Measurements from ENCODE around the gene FRMD3.

The FRMD3 gene

GRCh38 chr9:83472764-83473163 lies 65.4 kb downstream of the FRMD3 start:
- peak; percentile 19 for DNase-seq (ENCODE audit: low read depth)

GRCh38 chr9:83472221-83472665 lies 66.0 kb downstream of the FRMD3 start:
- peak; percentile 59 for DNase-seq (ENCODE audit: low read depth)

- peak; percentile 29 for DNase-seq (ENCODE audit: low read depth)
Measured at GRCh38 chr9:83471241-83471640, 67.0 kb downstream of the FRMD3 start.

- DNase-seq (ENCODE audit: low read depth), result peak; percentile 48
Measured at GRCh38 chr9:83469722-83470121, 68.5 kb downstream of the FRMD3 start.

DNA sequence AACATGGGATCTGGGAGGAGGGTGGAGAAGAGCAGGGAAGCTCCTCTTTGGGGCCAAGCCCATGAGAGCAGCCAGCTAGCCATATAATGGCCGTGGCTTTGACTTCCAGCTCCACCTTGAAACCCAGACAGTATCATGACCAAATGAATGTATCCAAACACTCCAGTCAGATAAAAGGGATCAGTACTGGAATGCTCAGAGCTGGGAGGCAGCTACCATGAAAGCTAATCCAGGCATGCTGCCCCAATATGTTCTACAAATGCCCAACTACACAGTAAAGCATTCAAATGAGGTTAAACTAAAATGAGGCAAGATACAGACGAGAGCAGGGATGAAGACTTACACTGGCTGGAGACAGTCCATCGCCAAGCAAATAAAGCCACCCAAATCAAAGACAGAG lies 69.4 kb downstream of the FRMD3 start:
- DNase-seq (ENCODE audit: low read depth), result peak; percentile 27

DNA sequence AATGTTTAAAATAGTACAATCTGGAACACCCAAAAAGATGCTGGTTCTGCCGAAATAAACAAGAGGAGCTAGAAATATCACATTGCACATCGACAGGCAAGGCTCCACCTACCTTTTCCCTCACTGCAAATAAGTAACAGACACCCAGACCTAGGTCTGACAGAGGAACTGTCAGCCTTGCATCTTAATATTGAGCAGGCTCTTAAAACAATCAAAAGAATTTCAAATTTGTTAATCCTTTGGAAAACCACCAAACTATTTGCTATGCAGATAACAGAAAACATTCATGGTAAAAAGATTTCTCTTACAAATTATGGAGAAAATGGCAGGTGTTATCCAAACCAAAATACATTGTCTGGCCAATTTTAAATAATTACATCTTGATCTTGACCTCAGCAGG lies 71.3 kb downstream of the FRMD3 start:
- peak; percentile 46 for DNase-seq (ENCODE audit: low read depth)

DNA sequence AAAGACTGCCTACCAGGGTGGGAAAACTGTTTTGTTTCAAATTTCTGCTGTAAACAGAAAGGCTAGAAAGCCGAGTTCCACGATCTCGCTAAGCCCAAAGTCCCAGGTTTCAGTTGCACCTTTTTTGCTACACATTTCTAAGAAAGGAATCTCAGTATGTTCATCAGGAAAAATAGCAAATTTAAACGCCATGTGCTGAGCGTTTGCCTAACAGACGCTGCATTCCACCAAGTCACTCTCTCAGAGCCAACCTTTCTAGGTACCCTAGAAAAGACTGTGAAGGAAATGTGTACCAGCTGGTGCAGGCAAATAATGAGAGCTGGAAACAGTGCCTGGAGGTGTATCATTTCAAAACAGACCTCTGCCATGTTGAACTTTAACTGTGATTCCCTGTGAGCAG lies 71.8 kb downstream of the FRMD3 start:
- DNase-seq (ENCODE audit: low read depth), result no peak

GRCh38 chr9:83459830-83460229 lies 78.4 kb downstream of the FRMD3 start:
- DNase-seq (ENCODE audit: low read depth), result no peak

GRCh38 chr9:83458530-83458929 lies 79.7 kb downstream of the FRMD3 start:
- no peak for DNase-seq (ENCODE audit: low read depth)

- DNase-seq (ENCODE audit: low read depth), result no peak
Measured at GRCh38 chr9:83457005-83457404, 81.2 kb downstream of the FRMD3 start.

GRCh38 chr9:83456226-83456625 lies 82.0 kb downstream of the FRMD3 start:
- DNase-seq (ENCODE audit: low read depth), result peak; percentile 42

GRCh38 chr9:83454076-83454475 lies 84.1 kb downstream of the FRMD3 start:
- DNase-seq (ENCODE audit: low read depth), result no peak

DNA sequence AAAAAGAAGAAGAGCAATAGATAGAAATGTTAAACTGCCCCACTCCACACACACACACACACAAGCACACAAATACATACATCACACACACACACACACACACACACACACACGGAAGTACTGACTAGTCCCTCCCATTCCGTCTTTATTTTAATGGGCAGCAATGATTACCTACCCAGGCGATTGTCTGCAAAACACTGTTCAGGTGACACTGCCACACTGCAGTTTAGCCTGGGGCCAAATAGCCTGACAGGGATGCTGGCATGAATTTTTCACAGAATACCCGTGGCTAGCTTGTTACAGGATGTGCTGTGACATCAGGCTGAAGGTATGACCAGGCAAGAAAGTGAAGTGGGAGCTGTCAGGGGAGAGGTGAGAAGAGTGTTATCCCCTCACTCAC lies 86.9 kb downstream of the FRMD3 start:
- DNase-seq (ENCODE audit: low read depth), result no peak

GRCh38 chr9:83449983-83450382 lies 88.2 kb downstream of the FRMD3 start:
- no peak for DNase-seq (ENCODE audit: low read depth)

DNA sequence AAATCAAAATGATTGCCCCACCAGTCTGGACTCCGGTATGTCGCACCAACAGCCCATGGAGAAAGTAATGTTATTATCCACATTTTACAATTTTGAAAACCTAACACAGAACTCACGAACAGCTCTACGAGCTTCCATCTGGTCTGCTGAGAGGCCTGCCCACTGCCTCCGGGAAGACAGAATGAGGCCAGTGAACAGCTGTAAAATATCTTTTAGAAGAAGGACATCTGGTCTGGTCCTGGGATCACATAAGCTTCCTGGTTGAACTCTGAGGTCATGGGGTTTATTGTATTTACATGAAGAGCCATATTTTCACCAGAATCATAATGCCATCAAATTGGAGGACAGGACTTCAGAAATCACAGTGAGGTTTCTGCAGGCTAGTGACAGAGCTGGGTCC lies 89.0 kb downstream of the FRMD3 start:
- no peak for DNase-seq (ENCODE audit: low read depth)

GRCh38 chr9:83448626-83449025 lies 89.6 kb downstream of the FRMD3 start:
- no peak for DNase-seq (ENCODE audit: low read depth)

DNA sequence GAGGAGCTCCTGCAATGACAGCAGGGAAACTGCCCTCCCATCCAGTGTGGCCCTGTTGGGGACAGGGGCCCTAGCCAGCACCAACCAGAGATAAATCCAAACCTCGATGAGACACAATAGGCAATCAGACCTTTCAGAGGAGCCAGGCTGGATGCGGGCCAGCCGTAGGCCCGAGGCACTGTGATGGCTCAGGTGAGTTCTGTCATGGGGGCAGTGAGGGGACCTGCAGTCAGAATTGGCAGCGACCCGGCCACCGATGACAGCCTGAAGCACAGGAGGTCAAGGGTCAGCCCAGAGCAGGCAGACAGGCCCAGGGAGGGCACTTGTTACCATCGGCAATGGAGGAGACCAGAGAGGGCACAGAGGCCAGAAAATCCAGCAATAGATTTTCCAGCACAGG lies 90.8 kb downstream of the FRMD3 start:
- no peak for DNase-seq (ENCODE audit: low read depth)

- no peak for DNase-seq (ENCODE audit: low read depth)
Measured at GRCh38 chr9:83445703-83446265, 92.4 kb downstream of the FRMD3 start.

DNA sequence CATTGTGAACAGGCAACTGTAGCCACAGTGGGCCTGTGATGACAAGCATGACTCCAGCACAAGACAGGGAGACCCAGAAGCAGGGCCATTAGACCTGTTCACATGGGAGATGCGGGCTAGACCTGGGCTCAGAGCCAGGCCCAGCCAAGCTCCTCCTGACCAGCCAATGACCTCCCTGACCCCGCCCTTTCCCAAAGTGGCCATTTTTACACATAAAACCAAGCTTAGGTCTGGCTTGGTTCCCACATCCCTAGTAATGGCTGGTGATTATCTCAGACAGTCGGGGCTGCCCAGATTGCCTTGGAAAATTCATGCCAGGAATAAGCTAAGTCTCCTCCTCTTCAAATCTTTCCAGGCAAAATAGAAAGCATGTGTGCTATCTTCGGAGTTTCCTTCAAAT lies 94.1 kb downstream of the FRMD3 start:
- DNase-seq (ENCODE audit: low read depth), result no peak

GRCh38 chr9:83441390-83441789 lies 96.8 kb downstream of the FRMD3 start:
- DNase-seq (ENCODE audit: low read depth), result peak; percentile 38

DNA sequence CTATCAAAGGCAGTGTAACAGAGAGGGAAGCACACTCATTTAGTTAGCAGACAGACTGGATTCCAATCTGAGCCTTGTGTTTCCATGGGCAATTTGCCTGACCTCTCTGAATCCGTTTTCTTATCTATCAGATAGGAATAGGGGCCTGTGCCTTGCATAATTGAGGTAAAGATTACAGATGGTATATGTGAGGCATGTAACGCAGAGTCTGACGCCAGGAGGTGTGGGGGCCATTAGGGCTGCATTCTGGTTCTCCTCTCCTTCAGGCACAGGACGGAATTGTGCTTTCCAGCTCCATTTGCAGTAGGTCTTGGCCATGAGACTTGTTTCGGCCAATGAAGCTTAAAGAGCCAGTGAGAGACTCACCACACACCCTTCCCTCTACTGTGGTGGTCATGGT lies 97.6 kb downstream of the FRMD3 start:
- DNase-seq (ENCODE audit: low read depth), result peak; percentile 31

- no peak for DNase-seq (ENCODE audit: low read depth)
Measured at GRCh38 chr9:83435301-83435700, 102.9 kb downstream of the FRMD3 start.

DNA sequence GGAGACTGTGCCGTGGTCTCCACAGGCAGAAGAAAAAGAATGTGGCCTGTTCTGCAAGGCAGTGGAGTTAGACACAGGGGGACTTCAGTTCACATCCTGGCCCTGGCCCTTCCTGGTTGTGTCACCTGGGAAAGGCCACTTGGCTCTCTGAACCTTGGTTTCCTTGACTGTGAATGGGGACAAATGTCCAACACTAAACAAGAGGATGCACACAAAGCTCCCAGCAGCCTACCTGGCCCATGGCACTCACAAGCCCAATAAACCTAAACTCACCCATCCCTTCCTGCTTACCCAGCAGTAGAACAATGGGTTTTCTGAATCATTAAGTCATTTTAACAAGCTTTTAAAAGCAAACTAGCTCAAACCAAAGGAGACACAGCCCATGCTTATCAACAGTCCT lies 103.9 kb downstream of the FRMD3 start:
- no peak for DNase-seq (ENCODE audit: low read depth)

DNA sequence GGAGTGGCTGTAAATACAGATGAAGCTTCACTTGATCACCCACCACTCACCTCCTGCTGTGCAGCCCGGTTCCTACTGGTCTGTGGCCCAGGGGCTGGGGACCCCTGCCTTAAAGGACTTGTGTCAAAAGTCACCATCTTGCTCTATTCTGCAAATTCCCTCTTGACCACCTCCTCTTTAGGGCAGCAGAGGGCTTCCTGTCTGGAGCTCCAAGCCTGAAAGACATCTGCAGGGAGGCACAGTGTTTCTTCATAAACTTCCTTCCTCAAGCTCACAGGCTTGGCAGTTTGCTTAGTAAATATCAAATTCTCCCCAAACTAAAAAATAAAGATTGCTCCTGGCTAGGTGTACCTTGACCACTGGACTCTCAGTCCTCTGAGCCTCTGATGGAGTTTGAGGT lies 104.4 kb downstream of the FRMD3 start:
- no peak for DNase-seq (ENCODE audit: low read depth)

All from amniotic epithelial cell (primary cell).